OCI-LY3 (cell line): Measurements from ENCODE around the gene UBE2B.
"Not testable (repeated sequence)": the region's sequence is repeated elsewhere in the genome, so short reads cannot be mapped to it uniquely, and the experiment has no call there.

Experiments
- H2AFZ ChIP-seq: fragments of 200-600, 300-600 bp; shearing (Covaris generic); 2 replicates; pipeline ENCODE4 v1.6.0; 2014; ENCODE audit warnings: antibody characterized with exemption, low read depth, low read length
- H3K27ac ChIP-seq: fragments of 200-600, 300-600 bp; sonication (generic); 2 replicates; pipeline ENCODE4 v1.5.1; 2014; ENCODE audit warnings: mild to moderate bottlenecking, low read length, moderate library complexity, mixed read lengths
- H3K27me3 ChIP-seq: fragments of 200-600, 300-600 bp; sonication (generic); 2 replicates; pipeline ENCODE4 v1.6.1; 2014; ENCODE audit warnings: low read depth, low read length, mixed read lengths
- H3K36me3 ChIP-seq: fragments of 200-600, 300-600 bp; sonication (generic); replicated peaks from 2 replicates; pipeline ENCODE3; 2014; ENCODE audit warnings: low read depth, low read length, mixed read lengths
- H3K4me1 ChIP-seq: fragments of 300-600, 200-600 bp; sonication (generic); 2 replicates; pipeline ENCODE4 v1.6.1; 2014; ENCODE audit warnings: low read length, mixed read lengths
- H3K4me2 ChIP-seq: fragments of 200-600, 300-600 bp; sonication (generic); 2 replicates; pipeline ENCODE4 v1.6.1; 2014; ENCODE audit warnings: low read length, mixed read lengths
- H3K4me3 ChIP-seq: fragments of 300-600, 200-600 bp; sonication (generic); 2 replicates; pipeline ENCODE4 v1.5.1; 2014; ENCODE audit warnings: antibody characterized with exemption, mild to moderate bottlenecking, low read length, moderate library complexity
- H3K79me2 ChIP-seq: fragments of 300-600, 200-600 bp; shearing (Covaris generic); 2 replicates; pipeline ENCODE4 v1.6.1; 2014; ENCODE audit warnings: mild to moderate bottlenecking, low read length, mixed read lengths
- H3K9ac ChIP-seq: fragments of 300-600, 200-600 bp; shearing (Covaris generic); 2 replicates; pipeline ENCODE4 v1.6.0; 2014; ENCODE audit warnings: mild to moderate bottlenecking, low read length, moderate library complexity
- H3K9me3 ChIP-seq: fragments of 200-600, 300-600 bp; shearing (Covaris generic); 2 replicates; pipeline ENCODE4 v1.6.1; 2014; ENCODE audit warnings: low read length, mixed read lengths; ENCODE audit not compliant: insufficient read depth
- H4K20me1 ChIP-seq: fragments of 200-600, 300-600 bp; sonication (generic); 2 replicates; pipeline ENCODE4 v1.6.1; 2016; ENCODE audit warnings: low read length, mixed read lengths; ENCODE audit not compliant: insufficient read depth
- EZH2phosphoT487 ChIP-seq: fragments of 200-600 bp; shearing (Covaris generic); IDR thresholded peaks from 2 replicates; pipeline ENCODE4 v1.6.1; 2018; ENCODE audit warnings: antibody characterized with exemption, mixed run types, low read depth
- TF ChIP-seq, protein P1 (sequence below): fragments of 200-600, 300-600 bp; sonication (generic); IDR thresholded peaks from 2 replicates; pipeline ENCODE4 v1.5.1; 2014; ENCODE audit warnings: antibody characterized with exemption, low read length, low read depth

Gene UBE2B

DNA sequence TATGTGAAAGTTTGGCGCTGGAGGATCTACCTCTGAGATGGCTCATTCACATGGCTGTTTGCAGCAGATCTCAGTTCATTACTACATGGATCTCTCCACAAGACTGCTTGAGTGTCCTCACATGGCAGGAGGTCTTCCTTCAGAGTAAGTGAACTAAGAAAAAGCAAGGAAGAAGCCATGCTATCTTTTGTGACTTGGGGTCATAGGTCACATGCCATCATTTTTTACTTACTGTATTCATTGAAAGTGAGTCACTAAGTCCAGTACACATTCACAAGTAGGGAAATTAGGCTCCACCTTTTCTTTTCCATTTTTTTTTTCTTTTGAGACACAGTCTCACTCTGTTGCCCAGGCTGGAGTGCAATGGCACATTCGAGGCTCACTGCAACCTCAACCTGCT, 49.0 kb downstream of the UBE2B start:
- no peak overlapping the region for H3K4me3 ChIP-seq
- TF ChIP-seq EZH2phosphoT487: no peak
- TF ChIP-seq, protein P1, sequence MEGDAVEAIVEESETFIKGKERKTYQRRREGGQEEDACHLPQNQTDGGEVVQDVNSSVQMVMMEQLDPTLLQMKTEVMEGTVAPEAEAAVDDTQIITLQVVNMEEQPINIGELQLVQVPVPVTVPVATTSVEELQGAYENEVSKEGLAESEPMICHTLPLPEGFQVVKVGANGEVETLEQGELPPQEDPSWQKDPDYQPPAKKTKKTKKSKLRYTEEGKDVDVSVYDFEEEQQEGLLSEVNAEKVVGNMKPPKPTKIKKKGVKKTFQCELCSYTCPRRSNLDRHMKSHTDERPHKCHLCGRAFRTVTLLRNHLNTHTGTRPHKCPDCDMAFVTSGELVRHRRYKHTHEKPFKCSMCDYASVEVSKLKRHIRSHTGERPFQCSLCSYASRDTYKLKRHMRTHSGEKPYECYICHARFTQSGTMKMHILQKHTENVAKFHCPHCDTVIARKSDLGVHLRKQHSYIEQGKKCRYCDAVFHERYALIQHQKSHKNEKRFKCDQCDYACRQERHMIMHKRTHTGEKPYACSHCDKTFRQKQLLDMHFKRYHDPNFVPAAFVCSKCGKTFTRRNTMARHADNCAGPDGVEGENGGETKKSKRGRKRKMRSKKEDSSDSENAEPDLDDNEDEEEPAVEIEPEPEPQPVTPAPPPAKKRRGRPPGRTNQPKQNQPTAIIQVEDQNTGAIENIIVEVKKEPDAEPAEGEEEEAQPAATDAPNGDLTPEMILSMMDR: no peak
- no peak overlapping the region for H2AFZ ChIP-seq
- no peaks in the 10 kb centered on the region for H3K4me1 ChIP-seq
- no peak overlapping the region for H3K9ac ChIP-seq
- no peaks in the 10 kb centered on the region for H3K79me2 ChIP-seq
- H3K27me3 ChIP-seq: no peaks in the 10 kb centered on the region
- no peaks in the 10 kb centered on the region for H4K20me1 ChIP-seq
- H3K36me3 ChIP-seq: no peaks in the 10 kb centered on the region
- H3K27ac ChIP-seq: no peak overlapping the region
- H3K4me2 ChIP-seq: no peak overlapping the region
- H3K9me3 ChIP-seq: no peaks in the 10 kb centered on the region

DNA sequence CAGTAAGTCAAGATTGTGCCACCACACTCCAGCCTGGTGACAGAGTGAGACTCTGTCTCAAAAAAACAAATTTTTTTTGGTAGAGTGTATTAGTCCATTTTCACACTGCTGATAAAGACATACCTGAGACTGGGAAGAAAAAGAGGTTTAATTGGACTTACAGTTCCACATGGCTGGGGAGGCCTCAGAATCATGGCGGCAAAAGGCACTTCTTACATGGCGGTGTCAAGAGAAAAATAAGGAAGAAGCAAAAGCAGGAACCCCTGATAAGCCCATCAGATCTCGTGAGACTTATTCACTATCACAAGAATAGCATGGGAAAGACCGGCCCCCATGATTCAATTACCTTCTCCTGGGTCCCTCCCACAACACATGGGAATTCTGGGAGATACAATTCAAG, 49.7 kb downstream of the UBE2B start:
- not testable (repeated sequence) for H2AFZ ChIP-seq, H3K4me1 ChIP-seq, H3K27me3 ChIP-seq, H3K4me3 ChIP-seq, H3K9ac ChIP-seq, H3K9me3 ChIP-seq, H3K36me3 ChIP-seq, H4K20me1 ChIP-seq, H3K27ac ChIP-seq, H3K79me2 ChIP-seq, H3K4me2 ChIP-seq

DNA sequence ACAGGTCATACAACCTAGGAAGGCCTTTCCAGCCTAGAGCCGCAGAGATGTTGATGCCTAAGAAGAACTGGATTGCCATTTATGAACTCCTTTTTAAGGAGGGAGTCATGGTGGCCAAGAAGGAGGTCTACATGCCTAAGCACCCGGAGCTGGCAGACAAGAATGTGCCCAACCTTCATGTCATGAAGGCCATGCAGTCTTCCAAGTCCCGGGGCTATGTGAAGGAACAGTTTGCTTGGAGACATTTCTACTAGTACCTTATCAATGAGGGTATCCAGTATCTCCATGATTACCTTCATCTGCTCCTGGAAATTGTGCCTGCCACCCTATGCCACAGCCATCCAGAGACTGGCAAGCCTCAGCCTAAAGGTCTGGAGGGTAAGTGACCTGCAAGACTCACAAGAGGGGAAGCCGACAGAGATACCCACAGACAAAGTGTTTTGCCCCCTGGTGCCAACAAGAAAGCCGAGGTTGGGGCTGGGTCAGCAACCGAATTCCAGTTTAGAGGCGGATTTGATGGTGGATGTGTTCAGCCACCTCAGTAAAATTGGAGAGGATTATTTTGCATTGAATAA, 51.5 kb downstream of the UBE2B start:
- no peak overlapping the region for H2AFZ ChIP-seq
- H3K27ac ChIP-seq: no peak overlapping the region
- H3K9me3 ChIP-seq: no peaks in the 10 kb centered on the region
- no peak overlapping the region for H3K4me2 ChIP-seq
- TF ChIP-seq, protein P1: no peak
- no peak for TF ChIP-seq EZH2phosphoT487
- no peaks in the 10 kb centered on the region for H3K79me2 ChIP-seq
- H3K4me3 ChIP-seq: no peak overlapping the region
- H3K36me3 ChIP-seq: no peaks in the 10 kb centered on the region
- no peaks in the 10 kb centered on the region for H3K4me1 ChIP-seq
- H4K20me1 ChIP-seq: no peaks in the 10 kb centered on the region
- no peaks in the 10 kb centered on the region for H3K27me3 ChIP-seq
- no peak overlapping the region for H3K9ac ChIP-seq

DNA sequence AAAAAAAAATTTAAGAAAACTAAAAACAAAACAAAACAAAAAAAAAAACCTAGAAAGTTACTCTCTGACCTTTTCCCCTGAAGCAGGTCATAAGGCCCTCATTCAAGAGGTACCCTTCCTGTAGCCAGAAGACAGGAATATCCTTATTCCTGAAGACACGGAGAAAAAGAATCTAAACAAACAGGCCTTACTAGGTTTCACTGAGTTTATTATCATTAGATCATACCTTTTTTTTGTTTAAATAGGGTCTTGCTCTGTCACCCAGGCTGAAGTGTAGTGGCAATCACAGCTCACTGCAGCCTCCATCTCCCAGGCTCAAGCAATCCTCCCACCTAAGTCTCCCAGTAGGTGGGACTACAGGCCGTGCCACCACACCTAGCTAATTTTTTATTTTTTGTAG, 52.0 kb downstream of the UBE2B start:
- Histone ChIP-seq H4K20me1 (no peaks in the 10 kb centered on the region), H3K27me3 (no peaks in the 10 kb centered on the region), H3K9me3 (no peaks in the 10 kb centered on the region), H3K4me1 (no peaks in the 10 kb centered on the region), H3K27ac (no peak overlapping the region), H3K9ac (no peak overlapping the region), H3K4me3 (no peak overlapping the region), H3K36me3 (no peaks in the 10 kb centered on the region), H3K4me2 (no peak overlapping the region), H3K79me2 (no peaks in the 10 kb centered on the region), H2AFZ (no peak overlapping the region)
- TF ChIP-seq, protein P1: no peak
- TF ChIP-seq EZH2phosphoT487: no peak

DNA sequence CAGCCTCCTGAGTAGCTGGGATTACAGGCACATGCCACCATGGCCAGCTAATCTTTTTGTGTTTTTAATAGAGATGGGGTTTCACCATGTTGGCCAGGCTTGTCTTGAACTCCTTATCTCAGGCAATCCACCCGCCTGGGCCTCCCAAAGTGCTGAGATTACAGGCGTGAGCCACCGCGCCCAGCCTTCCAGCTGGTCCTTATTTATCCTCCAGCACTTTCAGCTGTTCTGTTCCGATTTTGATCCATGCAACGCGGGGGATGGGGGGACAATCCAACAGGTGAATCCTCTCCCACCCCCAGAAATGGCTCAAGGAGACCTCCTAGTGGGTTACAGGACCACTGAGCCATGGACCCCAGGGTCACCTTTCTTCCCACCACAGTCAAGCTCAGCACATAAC, 55.0 kb downstream of the UBE2B start:
- H3K27ac ChIP-seq: no peak overlapping the region
- no peaks in the 10 kb centered on the region for H3K79me2 ChIP-seq
- H3K4me1 ChIP-seq: no peaks in the 10 kb centered on the region
- H3K27me3 ChIP-seq: no peaks in the 10 kb centered on the region
- H3K4me2 ChIP-seq: no peak overlapping the region
- TF ChIP-seq, protein P1: no peak
- TF ChIP-seq EZH2phosphoT487: no peak
- H2AFZ ChIP-seq: no peak overlapping the region
- H3K9ac ChIP-seq: no peak overlapping the region
- no peaks in the 10 kb centered on the region for H4K20me1 ChIP-seq
- H3K36me3 ChIP-seq: no peaks in the 10 kb centered on the region
- H3K4me3 ChIP-seq: no peak overlapping the region
- no peaks in the 10 kb centered on the region for H3K9me3 ChIP-seq
